T-helper 1 cell (primary cell): Measurements from ENCODE around the gene POC5.
A peak's percentile ranks its signal among the peaks of the same experiment; 100 is the strongest.

Source experiments
- DNase-seq, 5 donors: peaks; one replicate each; pipeline ENCODE4 v3.0.0-alpha.2; 2012 to 2020

POC5 gene

DNA sequence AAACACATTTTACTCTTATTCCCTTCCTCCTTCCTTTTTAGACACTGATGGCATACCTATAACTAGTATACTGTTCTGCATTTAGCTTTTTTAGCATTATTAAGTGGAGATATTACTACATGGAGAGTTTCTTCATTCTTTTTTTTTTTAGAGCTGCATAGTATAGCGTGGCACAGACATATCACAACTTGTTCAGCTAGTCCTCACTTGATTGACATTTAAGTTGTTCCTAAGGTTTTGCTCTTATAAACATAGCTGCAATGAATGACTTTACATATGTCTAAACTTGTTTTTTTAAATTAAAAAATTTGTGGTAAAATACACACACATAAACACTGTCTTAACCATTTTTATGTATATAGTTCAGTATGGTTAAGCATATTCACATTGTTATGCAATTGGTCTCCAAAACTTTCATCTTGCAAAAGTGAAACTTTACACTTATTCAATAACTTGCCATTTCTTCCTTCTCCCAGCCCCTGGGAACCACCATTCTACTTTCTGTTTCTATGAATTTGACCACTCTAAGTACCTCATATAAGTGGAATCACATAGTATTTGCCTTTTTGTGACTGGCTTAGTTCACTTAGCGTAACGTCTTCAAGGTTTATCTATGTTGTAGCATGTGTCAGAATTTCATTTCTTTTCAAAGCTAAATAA is 57.3 kb downstream of the POC5 start:
- no peak for DNase-seq

DNA sequence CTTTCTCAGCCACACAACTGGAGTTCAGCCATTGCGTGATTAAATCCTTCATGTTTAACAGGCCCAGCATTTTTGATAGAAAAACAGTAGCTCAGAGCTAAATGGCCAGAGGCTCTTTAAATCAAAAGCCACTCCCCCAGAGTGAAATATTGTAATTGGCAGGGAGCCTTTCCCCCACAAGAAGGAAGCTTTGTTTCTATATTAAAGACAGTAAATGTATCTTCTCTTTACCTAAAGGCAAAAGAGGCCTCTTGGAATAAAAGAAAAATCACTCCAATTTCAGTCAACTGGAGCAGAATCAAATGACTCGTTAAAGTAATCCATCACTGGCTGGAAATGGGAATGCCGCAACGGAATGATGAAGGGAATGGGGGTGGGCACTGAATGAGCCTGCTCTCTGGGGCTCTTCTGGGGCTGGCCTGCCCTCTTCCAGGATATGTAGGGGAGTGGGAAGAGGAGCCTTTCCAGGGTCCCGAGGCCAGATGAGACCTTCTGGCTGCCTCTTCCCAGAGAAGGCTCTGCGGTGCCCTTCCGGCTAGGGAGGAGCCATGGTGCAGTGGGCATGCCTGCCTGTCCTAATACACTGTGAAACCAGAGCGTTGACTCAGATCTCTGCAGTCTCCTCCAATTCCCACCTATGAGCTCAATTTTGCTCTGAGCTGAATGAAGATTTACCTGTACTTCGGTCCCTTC is 60.8 kb downstream of the POC5 start:
- no peak for DNase-seq

DNA sequence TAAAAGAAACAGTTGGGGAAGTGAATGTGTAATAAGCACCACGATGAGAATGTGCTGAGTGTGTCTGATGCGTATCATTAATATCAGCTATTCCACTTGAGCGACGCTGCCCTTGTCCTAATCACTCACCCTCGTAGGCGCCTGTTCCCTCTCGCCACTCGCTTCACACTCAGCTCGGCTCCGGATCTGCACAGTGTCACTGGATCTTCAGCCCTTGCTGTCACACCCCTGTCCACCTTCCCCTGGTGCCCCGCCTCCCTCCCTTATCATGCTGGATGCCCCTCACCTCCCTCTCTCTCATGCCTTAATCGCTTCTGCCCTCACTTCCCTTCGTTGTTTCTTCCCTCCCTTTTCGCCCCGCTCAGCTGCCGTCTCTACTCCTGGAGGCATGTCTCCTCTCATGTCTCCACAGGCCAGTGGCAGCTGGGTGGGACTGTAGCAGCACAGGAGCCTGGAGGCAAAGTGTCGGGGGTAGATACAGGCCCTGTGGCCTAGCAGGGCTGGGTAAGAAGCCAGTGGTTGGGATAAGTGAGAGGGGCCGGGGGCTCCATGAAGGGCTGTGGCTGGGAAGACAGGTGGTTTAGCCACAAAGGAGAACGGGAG is 62.4 kb downstream of the POC5 start:
- no peak for DNase-seq

DNA sequence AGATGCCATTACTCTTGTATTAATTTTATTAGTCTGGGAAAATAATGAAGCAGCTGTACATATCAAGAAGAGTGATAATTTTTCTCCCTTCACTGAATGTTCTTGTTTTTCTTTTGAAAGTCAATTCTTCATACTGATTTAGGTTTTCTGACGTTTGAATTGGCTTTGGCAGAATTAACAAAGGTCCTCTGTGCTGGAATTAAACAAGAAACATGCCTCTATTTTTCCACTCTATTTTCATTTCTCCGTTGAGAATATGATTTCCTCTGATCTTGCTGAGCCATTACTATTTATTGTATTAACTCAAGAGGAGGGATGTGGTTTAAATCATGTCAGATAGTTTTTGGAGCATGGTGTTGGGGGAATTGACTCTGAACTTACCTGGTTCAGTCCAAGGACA is 63.7 kb downstream of the POC5 start:
- no peak for DNase-seq

DNA sequence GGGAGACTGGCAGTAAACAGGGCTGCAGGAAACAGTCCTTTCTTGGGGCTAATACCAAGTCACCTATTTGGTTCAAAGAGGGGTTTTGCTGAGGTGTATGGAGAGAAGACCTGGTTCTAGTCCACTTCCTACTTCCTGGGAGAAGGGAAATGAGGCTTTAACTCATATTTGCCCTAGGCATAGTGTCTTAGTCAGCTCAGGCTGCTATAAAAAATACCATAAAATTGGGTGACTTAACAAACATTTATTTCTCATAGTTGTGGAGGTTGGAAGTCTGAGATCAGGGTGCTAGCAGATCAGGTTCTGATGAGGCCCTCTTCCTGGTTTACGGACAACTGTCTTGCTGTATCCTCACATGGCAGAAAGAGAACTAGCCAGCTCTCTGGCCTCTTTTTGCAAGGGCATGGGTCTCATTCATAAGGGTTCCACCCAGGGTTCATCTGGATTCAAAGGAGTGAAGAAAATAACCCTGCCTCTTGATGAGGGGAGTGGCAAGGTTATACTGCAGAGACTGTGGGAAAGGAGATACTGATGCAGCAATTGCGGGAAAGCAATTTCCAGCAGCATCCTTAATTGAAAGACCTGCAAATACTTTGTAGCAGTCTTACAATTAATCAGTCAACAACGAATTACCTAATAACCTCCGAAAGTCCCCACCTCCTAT is 65.5 kb downstream of the POC5 start:
- no peak for DNase-seq

DNA sequence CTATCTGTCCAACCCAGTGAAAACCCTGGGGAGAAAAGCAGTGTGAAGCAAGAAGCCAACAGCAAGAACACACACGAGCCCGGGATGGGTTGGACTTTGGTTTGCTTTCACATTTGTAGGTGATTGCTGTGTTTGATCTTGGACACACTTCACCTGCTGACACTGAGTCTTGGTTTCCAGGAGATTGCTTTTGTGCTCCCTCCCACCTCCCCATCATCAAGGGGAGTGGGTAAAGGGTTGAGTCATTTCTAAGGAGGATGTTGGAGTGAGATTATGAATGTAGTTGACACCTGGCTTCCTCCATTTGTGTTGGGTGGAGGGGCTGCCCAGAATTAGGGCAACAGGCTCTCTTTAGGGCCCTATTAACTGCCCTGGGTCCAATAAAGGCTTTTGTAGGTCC is 68.5 kb downstream of the POC5 start:
- peak in 1 of 5 donors; percentile 32 for DNase-seq

DNA sequence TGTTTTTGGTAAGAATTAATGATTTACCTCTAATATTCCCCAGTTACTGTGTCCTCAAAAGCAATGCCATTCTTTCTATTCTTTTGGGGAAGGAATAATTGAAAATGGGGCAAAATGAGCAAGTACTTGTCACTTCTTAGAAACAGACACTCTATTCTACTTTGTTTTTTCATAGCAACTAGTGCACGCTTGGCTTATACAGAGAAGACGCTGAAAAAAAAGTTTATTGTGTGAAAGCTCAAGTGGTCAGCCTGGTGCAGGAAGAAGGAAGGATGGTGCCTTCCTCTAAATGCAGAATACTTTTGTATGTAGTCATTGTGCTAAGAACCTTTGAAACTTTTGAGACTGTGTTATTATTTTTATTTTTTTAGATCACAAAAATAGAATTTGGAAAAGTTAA is 76.4 kb downstream of the POC5 start:
- no peak for DNase-seq

DNA sequence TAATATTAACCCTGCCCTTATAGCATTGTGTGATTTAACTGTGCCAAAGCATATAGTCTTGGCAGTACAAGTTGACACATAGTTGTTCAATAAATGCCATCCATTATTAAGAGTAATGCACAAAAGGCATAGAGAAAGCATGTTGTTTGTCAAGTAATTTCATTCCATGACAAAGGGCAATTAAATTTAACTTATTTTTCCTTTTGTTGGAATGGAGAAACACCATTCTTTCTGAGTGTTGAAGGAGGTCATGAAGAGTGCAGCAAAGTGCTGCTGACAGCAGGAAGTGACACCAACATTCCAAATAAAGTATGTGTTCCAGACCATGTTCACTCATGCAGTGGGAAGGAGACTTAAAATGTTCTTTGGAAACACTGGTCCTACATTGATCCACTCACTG is 76.8 kb downstream of the POC5 start:
- DNase-seq: no peak

DNA sequence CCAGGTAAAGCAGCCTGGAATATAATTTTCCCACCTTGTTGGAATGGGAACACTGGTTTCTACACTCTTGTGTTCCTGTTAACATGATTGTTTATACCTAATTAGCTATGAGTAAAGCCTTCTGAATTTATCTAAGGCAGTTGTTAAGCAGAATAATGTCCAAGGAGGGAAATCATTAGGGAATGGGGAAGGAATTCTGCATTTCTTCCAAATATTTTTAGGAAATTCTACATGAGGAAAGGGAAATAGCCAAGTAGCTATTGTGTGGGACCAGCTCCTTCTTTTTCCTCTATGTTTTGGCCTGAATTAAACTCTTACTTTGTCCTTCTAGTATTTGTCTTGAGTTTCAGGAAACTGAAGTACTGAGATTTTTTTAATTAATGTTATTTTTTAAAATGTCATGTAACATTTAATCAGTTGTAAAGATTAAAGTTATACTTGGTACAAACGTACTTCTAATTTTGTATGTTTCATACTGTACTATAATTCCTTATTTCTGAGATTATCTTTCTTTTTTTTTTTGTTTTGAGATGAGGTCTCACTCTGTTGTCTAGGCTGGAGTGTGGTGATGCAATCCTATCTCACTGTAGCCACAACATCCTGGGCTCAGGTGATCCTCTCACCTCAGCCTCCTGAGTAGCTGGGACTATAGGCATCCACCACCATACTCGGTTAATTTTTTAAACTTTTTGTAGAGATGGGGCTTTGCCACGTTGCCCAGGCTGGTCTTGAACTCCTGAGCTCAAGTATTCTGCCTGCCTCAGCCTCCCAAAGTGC is 77.5 kb downstream of the POC5 start:
- no peak for DNase-seq

DNA sequence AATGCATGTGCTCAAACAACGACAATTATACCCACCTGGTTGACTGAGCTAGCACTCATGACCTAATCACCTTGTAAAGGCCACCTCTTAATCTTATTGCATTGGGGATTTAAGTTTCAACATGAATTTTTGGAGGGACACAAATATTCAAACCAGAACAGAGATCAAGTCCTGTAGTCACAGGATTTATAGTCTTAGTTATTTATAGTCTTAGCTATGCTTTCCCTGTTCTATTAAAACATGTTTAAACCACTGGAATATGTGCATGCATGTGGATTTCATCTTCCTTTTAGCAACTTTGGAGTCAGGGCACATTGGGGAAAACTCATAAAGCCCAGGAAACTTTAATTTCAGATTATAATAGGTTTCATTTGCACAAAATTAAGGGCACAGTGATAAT is 79.3 kb downstream of the POC5 start:
- DNase-seq: no peak

DNA sequence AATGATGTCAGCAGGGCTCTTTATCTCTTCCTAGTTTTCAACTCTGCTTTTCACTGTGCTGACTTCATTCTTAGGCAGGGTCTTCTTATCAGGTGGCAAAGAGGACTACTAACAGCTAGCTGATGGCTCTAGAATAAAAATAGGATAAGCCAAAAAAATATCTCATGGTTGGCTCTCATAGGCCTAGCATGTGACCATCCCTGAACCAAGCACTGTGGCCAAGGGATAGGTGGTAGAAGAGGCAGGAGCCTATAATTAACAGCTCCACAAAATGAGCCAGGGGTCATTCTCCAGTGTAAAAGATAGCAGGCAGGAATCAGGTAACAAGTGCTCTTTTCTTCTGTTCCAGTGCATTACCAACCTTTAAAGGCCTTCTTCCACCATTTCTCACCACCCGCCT is 84.9 kb downstream of the POC5 start:
- DNase-seq: no peak

DNA sequence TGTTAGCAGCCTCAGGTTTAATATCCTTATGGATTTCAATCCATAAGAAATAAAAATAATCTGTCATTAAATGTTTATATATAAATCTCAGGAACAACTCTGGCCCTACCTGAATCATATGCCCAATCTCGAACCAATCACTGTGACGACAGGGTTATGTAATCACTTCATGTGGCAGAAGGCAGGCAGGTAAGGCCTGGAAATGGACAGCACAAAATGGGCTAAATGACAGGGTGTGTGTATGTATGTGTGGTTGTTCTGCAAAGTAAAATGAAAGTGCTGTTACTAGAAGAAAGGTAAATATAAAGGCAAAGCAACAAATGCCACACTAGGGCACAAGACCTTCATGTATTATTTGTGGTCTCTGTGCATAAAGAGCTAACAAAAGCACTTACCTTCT is 86.4 kb downstream of the POC5 start:
- no peak for DNase-seq

DNA sequence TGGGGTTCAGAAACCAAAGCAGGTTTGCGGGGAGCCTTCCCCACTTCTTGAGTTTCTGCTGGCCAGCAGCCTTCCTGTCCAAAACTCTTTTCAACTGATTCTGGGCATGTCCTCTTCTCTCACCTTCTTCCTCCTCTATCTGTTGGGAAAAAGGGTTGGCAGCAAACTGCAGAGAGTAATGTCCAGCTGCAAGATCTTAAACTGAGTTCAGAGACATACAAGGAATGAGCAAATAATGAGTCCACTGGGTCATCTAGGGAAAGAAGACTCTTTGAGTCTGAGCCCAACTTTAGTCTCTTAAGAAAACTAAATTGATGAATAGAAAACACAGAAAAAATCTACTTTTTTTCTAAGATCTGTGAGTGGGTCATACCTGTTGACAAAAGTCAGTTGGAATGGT is 89.4 kb downstream of the POC5 start:
- DNase-seq: no peak

DNA sequence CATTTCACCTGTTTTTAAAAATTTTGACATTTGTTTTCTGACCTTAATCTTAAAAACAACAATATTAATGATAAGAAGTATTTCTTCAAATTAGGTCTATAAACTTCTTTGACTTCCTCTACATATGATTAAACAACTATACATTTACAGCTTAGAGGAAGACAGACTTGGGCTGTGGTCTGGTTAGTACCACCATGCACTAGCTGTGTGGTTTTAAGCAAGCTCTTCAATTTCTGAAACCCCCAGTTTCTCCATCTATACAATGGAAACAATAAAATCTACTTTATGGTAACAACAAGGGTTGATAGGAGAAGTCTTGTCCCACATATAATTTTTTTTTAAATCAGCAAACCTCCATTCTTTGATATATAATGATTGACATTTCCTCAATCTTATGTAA is 90.3 kb downstream of the POC5 start:
- no peak for DNase-seq
